ENCODE results near the gene TBC1D26.

DNA sequence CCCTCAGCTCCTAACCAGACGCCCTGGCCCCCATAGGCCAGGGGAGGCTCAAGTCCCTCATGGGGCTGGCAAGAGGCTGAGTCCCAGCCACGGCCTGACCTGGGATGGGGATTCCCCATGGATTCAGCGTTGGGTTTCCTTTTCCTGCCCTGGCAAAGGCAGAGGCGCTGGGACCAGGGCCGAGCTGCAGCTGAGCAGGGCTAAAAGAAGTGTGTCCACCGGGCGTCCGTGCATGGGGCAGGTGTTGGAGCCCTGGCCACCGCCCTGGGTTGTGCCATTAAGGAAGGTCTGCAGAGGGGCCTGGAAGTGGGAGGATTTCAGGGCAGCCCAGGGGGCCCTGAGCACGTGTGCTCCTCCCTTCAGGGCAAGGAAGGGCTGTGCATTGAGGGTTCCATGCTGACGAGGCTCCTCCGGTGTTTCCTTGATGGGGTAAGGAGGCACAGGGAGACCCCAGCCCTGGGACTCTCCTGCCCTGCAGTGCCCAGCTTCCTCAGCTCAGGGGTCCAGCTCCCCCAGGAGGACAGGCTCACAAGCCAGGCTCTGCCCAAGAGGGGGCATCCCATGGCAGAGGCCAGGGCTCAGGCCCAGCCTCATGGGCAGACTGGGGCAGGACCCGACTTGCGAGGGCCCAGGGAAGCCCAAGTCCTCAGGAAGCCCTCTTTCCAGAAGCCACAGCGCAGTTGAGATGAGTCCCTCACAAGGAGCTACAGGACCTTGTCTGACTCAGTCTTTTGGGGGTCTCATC is 10.1 kb downstream of the TBC1D26 start:
- TF ChIP-seq POLR2A (IDR thresholded peaks at IDR 0.05), result no peak
- TF ChIP-seq, protein P1, sequence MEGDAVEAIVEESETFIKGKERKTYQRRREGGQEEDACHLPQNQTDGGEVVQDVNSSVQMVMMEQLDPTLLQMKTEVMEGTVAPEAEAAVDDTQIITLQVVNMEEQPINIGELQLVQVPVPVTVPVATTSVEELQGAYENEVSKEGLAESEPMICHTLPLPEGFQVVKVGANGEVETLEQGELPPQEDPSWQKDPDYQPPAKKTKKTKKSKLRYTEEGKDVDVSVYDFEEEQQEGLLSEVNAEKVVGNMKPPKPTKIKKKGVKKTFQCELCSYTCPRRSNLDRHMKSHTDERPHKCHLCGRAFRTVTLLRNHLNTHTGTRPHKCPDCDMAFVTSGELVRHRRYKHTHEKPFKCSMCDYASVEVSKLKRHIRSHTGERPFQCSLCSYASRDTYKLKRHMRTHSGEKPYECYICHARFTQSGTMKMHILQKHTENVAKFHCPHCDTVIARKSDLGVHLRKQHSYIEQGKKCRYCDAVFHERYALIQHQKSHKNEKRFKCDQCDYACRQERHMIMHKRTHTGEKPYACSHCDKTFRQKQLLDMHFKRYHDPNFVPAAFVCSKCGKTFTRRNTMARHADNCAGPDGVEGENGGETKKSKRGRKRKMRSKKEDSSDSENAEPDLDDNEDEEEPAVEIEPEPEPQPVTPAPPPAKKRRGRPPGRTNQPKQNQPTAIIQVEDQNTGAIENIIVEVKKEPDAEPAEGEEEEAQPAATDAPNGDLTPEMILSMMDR (IDR thresholded peaks at IDR 0.05), result no peak
- TF ChIP-seq POLR2AphosphoS5 (IDR thresholded peaks at IDR 0.05), result no peak
